SU-DHL-6 (cell line): ENCODE measurements around the gene DAZAP2.
"Not testable (repeated sequence)": the region's sequence is repeated elsewhere in the genome, so short reads cannot be mapped to it uniquely, and the experiment has no call there.

ENCODE experiments used
- H2AFZ ChIP-seq: fragments of 200-600 bp; sonication (generic); 2 replicates; pipeline ENCODE4 v1.6.1; 2014; ENCODE audit warnings: low read depth, mild to moderate bottlenecking, moderate library complexity, mixed read lengths, antibody characterized with exemption, low read length; ENCODE audit not compliant: severe bottlenecking
- H3F3A ChIP-seq: fragments of 200-600 bp; shearing (Covaris generic); 2 replicates; pipeline ENCODE4 v1.6.0; 2016; ENCODE audit warnings: antibody characterized with exemption, mild to moderate bottlenecking; ENCODE audit not compliant: insufficient read depth
- H3K27ac ChIP-seq: fragments of 200-600 bp; sonication (generic); 2 replicates; pipeline ENCODE4 v1.5.1; 2016; ENCODE audit warnings: low read depth, mild to moderate bottlenecking, low read length, moderate library complexity, mixed read lengths
- H3K27me3 ChIP-seq: fragments of 200-600 bp; sonication (generic), shearing (Covaris generic); 2 replicates; pipeline ENCODE4 v1.6.0; 2014; ENCODE audit warnings: mild to moderate bottlenecking, low read length
- H3K36me3 ChIP-seq: fragments of 200-600 bp; sonication (generic); 2 replicates; pipeline ENCODE4 v1.6.1; 2014; ENCODE audit warnings: mild to moderate bottlenecking, low read length, mixed read lengths
- H3K4me2 ChIP-seq: fragments of 300-600, 200-600 bp; shearing (Covaris generic), sonication (generic); 2 replicates; pipeline ENCODE4 v1.6.0; 2014; ENCODE audit warnings: low read length, low read depth, mild to moderate bottlenecking; ENCODE audit not compliant: poor library complexity, severe bottlenecking
- H3K4me3 ChIP-seq: fragments of 200-600 bp; sonication (generic); 2 replicates; pipeline ENCODE4 v1.5.1; 2014; ENCODE audit warnings: antibody characterized with exemption, low read length, mild to moderate bottlenecking, mixed read lengths; ENCODE audit not compliant: insufficient read depth, poor library complexity, severe bottlenecking
- H3K79me2 ChIP-seq: fragments of 200-600 bp; sonication (generic); 2 replicates; pipeline ENCODE4 v1.6.1; 2014; ENCODE audit warnings: mild to moderate bottlenecking, low read length, moderate library complexity; ENCODE audit not compliant: insufficient read depth
- H3K9ac ChIP-seq: fragments of 200-600 bp; sonication (generic); 2 replicates; pipeline ENCODE4 v1.7.0; 2014; ENCODE audit warnings: mild to moderate bottlenecking, low read length
- H3K9me2 ChIP-seq: fragments of 200-600 bp; sonication (generic); replicated peaks from 2 replicates; pipeline ENCODE4 v1.6.1; 2014; ENCODE audit warnings: low read length; ENCODE audit not compliant: insufficient read depth
- H3K9me3 ChIP-seq: fragments of 200-600 bp; sonication (generic); 2 replicates; pipeline ENCODE4 v1.6.1; 2014; ENCODE audit warnings: low read length, mixed read lengths; ENCODE audit not compliant: insufficient read depth
- H4K20me1 ChIP-seq: fragments of 200-600 bp; sonication (generic); 2 replicates; pipeline ENCODE4 v1.6.1; 2014; ENCODE audit warnings: low read depth, mild to moderate bottlenecking, antibody characterized with exemption, low read length, moderate library complexity, mixed read lengths
- CTCF ChIP-seq: fragments of 200-600 bp; sonication (generic); IDR thresholded peaks from one replicate; pipeline ENCODE4 v1.5.1; 2017; ENCODE audit warnings: antibody characterized with exemption, mild to moderate bottlenecking, low read length, moderate library complexity; ENCODE audit not compliant: insufficient read depth, poor library complexity, severe bottlenecking
- EZH2phosphoT487 ChIP-seq: fragments of 200-600 bp; sonication (generic), shearing (Covaris generic); conservative IDR thresholded peaks from 2 replicates; pipeline ENCODE4 v1.6.1; 2018; ENCODE audit warnings: mild to moderate bottlenecking, antibody characterized with exemption, low read length, moderate library complexity, mixed read lengths

DAZAP2 gene

GRCh38 chr12:51218607-51219161, 19.9 kb upstream of the DAZAP2 start:
- Histone ChIP-seq H4K20me1 (no peaks in the 10 kb centered on the region), H3K4me2 (peak overlapping the region; percentile 84), H3F3A (peaks cover 25% of the 10 kb centered on the region), H3K36me3 (no peaks in the 10 kb centered on the region), H3K27me3 (no peaks in the 10 kb centered on the region), H2AFZ (peak overlapping the region; percentile 98), H3K27ac (peak overlapping the region; percentile 8; the same call in 1 of the 2 replicates), H3K9me2 (no peaks in the 10 kb centered on the region), H3K79me2 (no peaks in the 10 kb centered on the region), H3K9me3 (no peaks in the 10 kb centered on the region), H3K4me3 (peak overlapping the region; percentile 69), H3K9ac (peak overlapping the region; percentile 66)
- TF ChIP-seq EZH2phosphoT487: no peak
- TF ChIP-seq CTCF: no peak

- H3K9me3 ChIP-seq: no peaks in the 10 kb centered on the region
- H3K4me3 ChIP-seq: no peak overlapping the region
- H3K4me2 ChIP-seq: peak overlapping the region; percentile 84
- H3K36me3 ChIP-seq: no peaks in the 10 kb centered on the region
- H3K79me2 ChIP-seq: no peaks in the 10 kb centered on the region
- no peaks in the 10 kb centered on the region for H4K20me1 ChIP-seq
- peaks cover 25% of the 10 kb centered on the region for H3F3A ChIP-seq
- TF ChIP-seq CTCF: no peak
- no peak for TF ChIP-seq EZH2phosphoT487
- no peak overlapping the region for H3K27ac ChIP-seq
- H3K9ac ChIP-seq: no peak overlapping the region
- H3K27me3 ChIP-seq: no peaks in the 10 kb centered on the region
- no peaks in the 10 kb centered on the region for H3K9me2 ChIP-seq
- H2AFZ ChIP-seq: no peak overlapping the region
Observed at GRCh38 chr12:51219322-51219721, 19.3 kb upstream of the DAZAP2 start.

GRCh38 chr12:51219857-51220256, 18.8 kb upstream of the DAZAP2 start:
- not testable (repeated sequence) for H3K9me3 ChIP-seq, H3K79me2 ChIP-seq, H3K27me3 ChIP-seq, H3K27ac ChIP-seq, H3K4me3 ChIP-seq, H4K20me1 ChIP-seq, H3K4me2 ChIP-seq, H3K36me3 ChIP-seq, H3K9me2 ChIP-seq, H2AFZ ChIP-seq, H3K9ac ChIP-seq
- H3F3A ChIP-seq: peaks cover 25% of the 10 kb centered on the region

- Histone ChIP-seq H3K4me3 (no peak overlapping the region), H3K79me2 (no peaks in the 10 kb centered on the region), H2AFZ (no peak overlapping the region)
Observed at GRCh38 chr12:51222461-51222860, 16.2 kb upstream of the DAZAP2 start.

More at GRCh38 chr12:51222461-51222860, 16.2 kb upstream of the DAZAP2 start:
- Histone ChIP-seq H3K9me2 (no peaks in the 10 kb centered on the region), H3K27me3 (no peaks in the 10 kb centered on the region), H3K27ac (no peak overlapping the region), H3K9ac (no peak overlapping the region), H3F3A (peaks cover 8% of the 10 kb centered on the region; the same call in 1 of the 2 replicates), H4K20me1 (no peaks in the 10 kb centered on the region), H3K36me3 (no peaks in the 10 kb centered on the region), H3K4me2 (no peak overlapping the region), H3K9me3 (no peaks in the 10 kb centered on the region)
- no peak for TF ChIP-seq EZH2phosphoT487
- no peak for TF ChIP-seq CTCF
